B cell (primary cell): Measurements from ENCODE around the gene TBC1D17.

Experiments used
- CTCF ChIP-seq: fragments of 200-600 bp; IDR thresholded peaks from one replicate; pipeline ENCODE4 v1.8.0; 2022; ENCODE audit warnings: antibody characterized with exemption, mild to moderate bottlenecking
- EZH2 ChIP-seq: IDR thresholded peaks from 2 replicates; pipeline ENCODE4 v1.6.1; 2012; ENCODE audit warnings: borderline replicate concordance, low read depth, mild to moderate bottlenecking, moderate library complexity, low read length; ENCODE audit not compliant: insufficient read depth, poor library complexity, severe bottlenecking

GRCh38 chr19:49911381-49912145 is 34.1 kb downstream of the TBC1D17 start:
- TF ChIP-seq CTCF (no peak), EZH2 (no peak)
